Measurements from ENCODE around the gene UBR3. TPM values are rescaled to one million over a fixed set of nuclear protein-coding genes. Genes with fewer than 3 reads are reported as not detected.

Gene UBR3
- total RNA-seq, 1 experiment from 2014 or later = 48.9 TPM

DNA sequence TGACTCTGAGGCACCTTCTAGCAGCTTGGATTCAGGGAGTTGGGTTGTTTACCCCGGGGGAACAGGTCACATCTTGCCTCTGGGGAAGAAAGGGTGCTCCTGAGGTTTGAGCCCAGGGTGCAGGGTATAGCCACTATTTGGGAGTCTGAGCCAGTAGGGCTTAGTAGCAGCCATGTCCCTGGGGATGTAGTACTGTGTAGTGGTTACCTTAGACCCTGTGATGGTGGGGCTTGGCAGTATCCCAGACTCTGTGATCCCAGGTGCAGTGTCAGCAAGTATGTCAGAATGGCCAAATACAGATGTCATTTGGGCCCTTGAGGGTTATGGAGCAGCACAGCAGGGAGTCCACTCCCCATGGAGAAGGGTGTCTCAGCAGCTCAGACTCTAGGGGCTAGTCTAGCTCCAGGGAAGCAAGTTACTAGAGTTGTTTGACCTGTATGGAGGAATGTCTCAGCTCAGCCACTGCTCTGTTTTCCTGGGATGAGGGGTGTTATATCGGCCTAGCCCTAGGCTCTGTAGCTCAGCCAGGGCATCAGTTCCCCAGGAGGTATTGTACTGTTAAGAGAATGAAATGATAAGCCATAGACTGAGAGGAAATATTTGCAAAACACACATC, 151.3 kb downstream of the UBR3 start:
- ChIA-PET CTCF (no interaction called here), POLR2A (ENCODE audit: low non-redundant PET) (no interaction called here)
- Histone ChIP-seq H3K9me3 (ENCODE audit: low read depth, low read length, poor library complexity, severe bottlenecking) (peaks cover 16% of the 10 kb centered on the region), H3K4me1 (ENCODE audit: insufficient read depth, low read length, poor library complexity, severe bottlenecking) (no peaks in the 10 kb centered on the region), H3K27ac (ENCODE audit: low read depth, low read length, poor library complexity, severe bottlenecking) (no peak overlapping the region), H3K4me3 (ENCODE audit: low read depth, low read length, poor library complexity, severe bottlenecking) (no peak overlapping the region), H3K27me3 (replicated peaks; ENCODE audit: insufficient read depth, low read depth, low read length, poor library complexity) (no peaks in the 10 kb centered on the region), H3K36me3 (ENCODE audit: insufficient read depth, low read length, poor library complexity, severe bottlenecking) (no peaks in the 10 kb centered on the region)
- intact Hi-C loops (cut with micrococcal nuclease; ENCODE audit: unreplicated experiment) = no loop called here
- no peak for TF ChIP-seq CTCF (conservative IDR thresholded peaks at IDR 0.05; ENCODE audit: low read depth, low read length)
- no peak for TF ChIP-seq EZH2 (IDR thresholded peaks at IDR 0.05; ENCODE audit: borderline replicate concordance, low read depth, low read length, poor library complexity, severe bottlenecking)
- DNase-seq (ENCODE audit: low spot score) = no peak
- no TSS peak for BruUV-seq (replicated peaks)

DNA sequence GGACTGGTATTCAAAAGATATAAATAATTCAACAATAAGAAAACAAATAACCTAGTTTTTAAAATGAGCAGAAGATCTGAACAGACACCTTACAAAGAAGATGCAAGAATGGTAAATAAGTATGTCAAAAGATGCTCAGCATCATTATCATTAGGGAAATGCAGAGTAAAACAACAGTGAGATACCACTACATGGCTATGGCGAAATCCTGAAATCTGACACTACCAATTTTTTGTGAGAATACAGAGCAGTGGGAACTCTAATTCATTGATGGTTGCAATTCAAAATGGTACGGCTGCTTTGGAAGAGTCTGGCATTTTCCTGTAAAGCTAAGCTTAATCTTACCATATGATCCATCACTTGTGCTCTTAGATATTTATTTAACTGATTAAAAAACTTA, 151.8 kb downstream of the UBR3 start:
- TF ChIP-seq CTCF (conservative IDR thresholded peaks at IDR 0.05; ENCODE audit: low read depth, low read length) = no peak
- ChIA-PET POLR2A (ENCODE audit: low non-redundant PET) (no interaction called here), CTCF (no interaction called here)
- H3K27me3 ChIP-seq (replicated peaks; ENCODE audit: insufficient read depth, low read depth, low read length, poor library complexity) = no peaks in the 10 kb centered on the region
- no peak overlapping the region for H3K4me3 ChIP-seq (ENCODE audit: low read depth, low read length, poor library complexity, severe bottlenecking)
- no TSS peak for BruUV-seq (replicated peaks)
- H3K36me3 ChIP-seq (ENCODE audit: insufficient read depth, low read length, poor library complexity, severe bottlenecking) = no peaks in the 10 kb centered on the region
- peaks cover 16% of the 10 kb centered on the region for H3K9me3 ChIP-seq (ENCODE audit: low read depth, low read length, poor library complexity, severe bottlenecking)
- DNase-seq (ENCODE audit: low spot score) = no peak
- no peaks in the 10 kb centered on the region for H3K4me1 ChIP-seq (ENCODE audit: insufficient read depth, low read length, poor library complexity, severe bottlenecking)
- H3K27ac ChIP-seq (ENCODE audit: low read depth, low read length, poor library complexity, severe bottlenecking) = no peak overlapping the region
- intact Hi-C loops (cut with micrococcal nuclease; ENCODE audit: unreplicated experiment) = no loop called here

GRCh38 chr2:169980001-169980400, 152.7 kb downstream of the UBR3 start:
- intact Hi-C loops (cut with micrococcal nuclease; ENCODE audit: unreplicated experiment) = no loop called here
- Histone ChIP-seq H3K27me3 (replicated peaks; ENCODE audit: insufficient read depth, low read depth, low read length, poor library complexity) (no peaks in the 10 kb centered on the region), H3K4me1 (ENCODE audit: insufficient read depth, low read length, poor library complexity, severe bottlenecking) (no peaks in the 10 kb centered on the region), H3K36me3 (ENCODE audit: insufficient read depth, low read length, poor library complexity, severe bottlenecking) (no peaks in the 10 kb centered on the region), H3K9me3 (ENCODE audit: low read depth, low read length, poor library complexity, severe bottlenecking) (peaks cover 16% of the 10 kb centered on the region), H3K4me3 (ENCODE audit: low read depth, low read length, poor library complexity, severe bottlenecking) (no peak overlapping the region), H3K27ac (ENCODE audit: low read depth, low read length, poor library complexity, severe bottlenecking) (no peak overlapping the region)
- TF ChIP-seq CTCF (conservative IDR thresholded peaks at IDR 0.05; ENCODE audit: low read depth, low read length) (no peak), EZH2 (IDR thresholded peaks at IDR 0.05; ENCODE audit: borderline replicate concordance, low read depth, low read length, poor library complexity, severe bottlenecking) (no peak)
- no peak for DNase-seq (ENCODE audit: low spot score)
- CTCF ChIA-PET = no interaction called here
- no TSS peak for BruUV-seq (replicated peaks)
- POLR2A ChIA-PET (ENCODE audit: low non-redundant PET) = no interaction called here

All from A673 (cell line).